H9 (cell line): ENCODE measurements around the gene TMEM63B. TPM values are rescaled to one million over a fixed set of nuclear protein-coding genes. Genes with fewer than 3 reads are reported as not detected.

ENCODE experiments used
- DNase-seq: peaks from one replicate; pipeline ENCODE4 v3.0.0-alpha.2; 2017
- H2AFZ ChIP-seq: one replicate; pipeline ENCODE4 v1.6.1; 2013; ENCODE audit warnings: mild to moderate bottlenecking, low read length, control low read depth, moderate library complexity
- H2AK5ac ChIP-seq: 2 replicates; pipeline ENCODE4 v1.6.1; 2013; ENCODE audit warnings: low read length, control low read depth, mixed read lengths; ENCODE audit not compliant: insufficient read length
- H2BK120ac ChIP-seq: one replicate; pipeline ENCODE4 v1.6.1; 2013; ENCODE audit warnings: low read depth, mild to moderate bottlenecking, low read length, control low read depth, inconsistent platforms; ENCODE audit not compliant: poor library complexity, severe bottlenecking
- H2BK12ac ChIP-seq: 2 replicates; pipeline ENCODE4 v1.6.1; 2013; ENCODE audit warnings: low read length, control low read depth, mixed read lengths, low read depth; ENCODE audit not compliant: insufficient read length
- H2BK15ac ChIP-seq: 2 replicates; pipeline ENCODE4 v1.6.1; 2013; ENCODE audit warnings: low read depth, low read length, control low read depth
- H2BK20ac ChIP-seq: one replicate; pipeline ENCODE4 v1.6.1; 2013; ENCODE audit warnings: low read depth, mild to moderate bottlenecking, low read length, control low read depth, inconsistent platforms; ENCODE audit not compliant: poor library complexity, severe bottlenecking
- H2BK5ac ChIP-seq: 2 replicates; pipeline ENCODE4 v1.6.1; 2013; ENCODE audit warnings: low read length, control low read depth, mixed read lengths; ENCODE audit not compliant: insufficient read length
- H3K14ac ChIP-seq: 2 replicates; pipeline ENCODE4 v1.6.1; 2013; ENCODE audit warnings: low read length, control low read depth; ENCODE audit not compliant: insufficient read depth
- H3K18ac ChIP-seq: 2 replicates; pipeline ENCODE4 v1.6.1; 2013; ENCODE audit warnings: low read depth, mild to moderate bottlenecking, mixed read lengths, low read length, control low read depth; ENCODE audit not compliant: insufficient read length
- H3K23ac ChIP-seq: 2 replicates; pipeline ENCODE4 v1.6.1; 2013; ENCODE audit warnings: low read length, control low read depth, mixed read lengths, low read depth; ENCODE audit not compliant: insufficient read length
- H3K23me2 ChIP-seq: 2 replicates; pipeline ENCODE4 v1.6.1; 2013; ENCODE audit warnings: low read depth, mild to moderate bottlenecking, mixed read lengths, low read length, control low read depth; ENCODE audit not compliant: insufficient read length, poor library complexity, severe bottlenecking
- H3K27ac ChIP-seq: 2 replicates; pipeline ENCODE4 v1.5.1; 2013; ENCODE audit warnings: low read length, control low read depth, mixed read lengths, low read depth; ENCODE audit not compliant: insufficient read length
- H3K27me3 ChIP-seq: 2 replicates; pipeline ENCODE4 v1.6.1; 2013; ENCODE audit warnings: low read length, control low read depth, inconsistent platforms; ENCODE audit not compliant: insufficient read depth
- H3K4ac ChIP-seq: 2 replicates; pipeline ENCODE4 v1.6.1; 2013; ENCODE audit warnings: low read depth, mild to moderate bottlenecking, control low read depth, inconsistent platforms, low read length, moderate library complexity
- H3K4me1 ChIP-seq: 2 replicates; pipeline ENCODE4 v1.6.1; 2013; ENCODE audit warnings: low read length, control low read depth, inconsistent platforms; ENCODE audit not compliant: insufficient read depth
- H3K4me2 ChIP-seq: 2 replicates; pipeline ENCODE4 v1.6.1; 2013; ENCODE audit warnings: low read length, control low read depth, mixed read lengths; ENCODE audit not compliant: insufficient read length, insufficient read depth
- H3K56ac ChIP-seq: 2 replicates; pipeline ENCODE4 v1.6.1; 2013; ENCODE audit warnings: low read depth, mild to moderate bottlenecking, mixed read lengths, low read length, control low read depth; ENCODE audit not compliant: insufficient read length
- H3K79me1 ChIP-seq: 2 replicates; pipeline ENCODE4 v1.6.1; 2013; ENCODE audit warnings: low read depth, mild to moderate bottlenecking, moderate library complexity, low read length, control low read depth, inconsistent platforms; ENCODE audit not compliant: insufficient read depth, poor library complexity, severe bottlenecking
- H3K79me2 ChIP-seq: 2 replicates; pipeline ENCODE4 v1.6.1; 2013; ENCODE audit warnings: low read length, control low read depth, inconsistent platforms; ENCODE audit not compliant: insufficient read depth
- H3K9ac ChIP-seq: 2 replicates; pipeline ENCODE4 v1.6.1; 2013; ENCODE audit warnings: low read length, control low read depth, mixed read lengths; ENCODE audit not compliant: insufficient read length; ENCODE audit errors: extremely low read depth
- H3K9me3 ChIP-seq: one replicate; pipeline ENCODE4 v1.6.1; 2013; ENCODE audit warnings: low read depth, low read length, inconsistent platforms; ENCODE audit not compliant: control insufficient read depth
- H3T11ph ChIP-seq: one replicate; pipeline ENCODE4 v1.6.1; 2013; ENCODE audit warnings: mild to moderate bottlenecking, low read length, control low read depth, inconsistent platforms
- H4K20me1 ChIP-seq: one replicate; pipeline ENCODE4 v1.6.1; 2013; ENCODE audit not compliant: control insufficient read depth, insufficient read length, insufficient read depth
- H4K5ac ChIP-seq: 2 replicates; pipeline ENCODE4 v1.6.1; 2013; ENCODE audit warnings: low read depth, mild to moderate bottlenecking, mixed read lengths, low read length, control low read depth; ENCODE audit not compliant: insufficient read length
- H4K8ac ChIP-seq: replicated peaks from 2 replicates; pipeline ENCODE4 v1.6.1; 2013; ENCODE audit warnings: low read length, control low read depth, mixed read lengths, low read depth; ENCODE audit not compliant: insufficient read length
- H4K91ac ChIP-seq: 2 replicates; pipeline ENCODE4 v1.6.1; 2013; ENCODE audit warnings: low read depth, mild to moderate bottlenecking, moderate library complexity, mixed read lengths, low read length, control low read depth; ENCODE audit not compliant: insufficient read length
- H3K27ac Mint-ChIP-seq, 3 experiments: 2 replicates in 2 of 3; 3 replicates in 1 of 3; pipeline ENCODE4 v1.8.0; 2020 to 2021; ENCODE audit warnings: mixed read lengths in 3 of 3, mild to moderate bottlenecking in 1 of 3, moderate library complexity in 1 of 3
- H3K27me3 Mint-ChIP-seq: 2 replicates; pipeline ENCODE4 v1.8.0; 2021; ENCODE audit warnings: low read depth, mild to moderate bottlenecking, moderate library complexity, mixed read lengths
- H3K36me3 Mint-ChIP-seq, 3 experiments: 2 replicates in 2 of 3; 3 replicates in 1 of 3; pipeline ENCODE4 v1.8.0; 2020 to 2021; ENCODE audit warnings: low read depth in 3 of 3, mixed read lengths in 3 of 3; ENCODE audit not compliant: insufficient read depth in 1 of 3
- H3K4me1 Mint-ChIP-seq, 2 experiments: 2 replicates each; pipeline ENCODE4 v1.8.0; 2020; ENCODE audit warnings: mixed read lengths in 2 of 2
- H3K4me3 Mint-ChIP-seq, 2 experiments: 2 replicates in 1 of 2; 3 replicates in 1 of 2; pipeline ENCODE4 v1.8.0; 2020 to 2021; ENCODE audit warnings: mild to moderate bottlenecking in 2 of 2, mixed read lengths in 2 of 2, moderate library complexity in 1 of 2
- H3K9me3 Mint-ChIP-seq, 2 experiments: 2 replicates in 1 of 2; 3 replicates in 1 of 2; pipeline ENCODE4 v1.8.0; 2020; ENCODE audit warnings: mild to moderate bottlenecking in 2 of 2, mixed read lengths in 2 of 2, moderate library complexity in 1 of 2
- CTCF ChIP-seq: fragments of 200-600 bp; sonication (generic); conservative IDR thresholded peaks from 3 replicates; pipeline ENCODE4 v1.8.0; 2021; ENCODE audit warnings: antibody characterized with exemption, mild to moderate bottlenecking
- WGBS: extraction: QIAGEN DNeasy Blood & Tissue Kit; methylation state at CpG from one replicate; pipeline ENCODE4 v1.1.7; 2013; ENCODE audit warnings: missing lambda C conversion rate, low lambda C conversion rate, mixed read lengths; ENCODE audit not compliant: insufficient read length; ENCODE audit errors: extremely low coverage; 5-methylcytosine and 5-hydroxymethylcytosine counted together
- total RNA-seq: library from RNA; stranded (reverse); gene quantifications from 2 replicates; pipeline ENCODE4 v1.2.1, GENCODE V29; 2021

Gene TMEM63B
- total RNA-seq, 1 experiment from 2014 or later: 56.3 TPM

GRCh38 chr6:44093066-44093465 lies 34.3 kb upstream of the TMEM63B start:
- Mint-ChIP-seq H3K36me3 (peaks cover 6 to 25% (median 8%) of the 10 kb centered on the region in 3 experiments; a peak in 6 of 7 replicates), H3K27me3 (no peaks in the 10 kb centered on the region), H3K27ac (no peak overlapping the region), H3K4me1 (peaks cover 0 to 5% of the 10 kb centered on the region in 2 experiments; a peak in 2 of 4 replicates), H3K4me3 (no peak overlapping the region), H3K9me3 (no peaks in the 10 kb centered on the region; a peak in 1 of 5 replicates)
- H2BK120ac ChIP-seq: no peak overlapping the region
- TF ChIP-seq CTCF: no peak
- no peak overlapping the region for H2AFZ ChIP-seq
- no peaks in the 10 kb centered on the region for H4K20me1 ChIP-seq
- no peak overlapping the region for H2BK5ac ChIP-seq
- no peak overlapping the region for H4K5ac ChIP-seq
- no peaks in the 10 kb centered on the region for H3K27me3 ChIP-seq
- no peak overlapping the region for H4K8ac ChIP-seq
- no peak overlapping the region for H2AK5ac ChIP-seq
- no peaks in the 10 kb centered on the region for H3K9me3 ChIP-seq
- H3K23me2 ChIP-seq: no peaks in the 10 kb centered on the region
- no peak overlapping the region for H3K23ac ChIP-seq
- H3K18ac ChIP-seq: no peak overlapping the region
- H3K4me2 ChIP-seq: no peak overlapping the region
- H3K9ac ChIP-seq: no peak overlapping the region
- no peak overlapping the region; the same call in 1 of the 2 replicates for H3K14ac ChIP-seq
- no peak overlapping the region for H4K91ac ChIP-seq
- H3K4me1 ChIP-seq: no peaks in the 10 kb centered on the region
- H3T11ph ChIP-seq: no peak overlapping the region
- H2BK20ac ChIP-seq: no peak overlapping the region
- no peak overlapping the region for H3K56ac ChIP-seq
- H2BK12ac ChIP-seq: no peak overlapping the region
- H3K79me2 ChIP-seq: no peaks in the 10 kb centered on the region
- DNase-seq: no peak
- H3K27ac ChIP-seq: no peak overlapping the region
- no CpG with 5 or more reads among the region's 5 CpGs for WGBS
- H3K4ac ChIP-seq: no peak overlapping the region
- H2BK15ac ChIP-seq: no peak overlapping the region
- H3K79me1 ChIP-seq: no peaks in the 10 kb centered on the region
